HepG2 (cell line): ENCODE results near the gene SOAT2. TPM values are rescaled to one million over a fixed set of nuclear protein-coding genes. Genes with fewer than 3 reads are reported as not detected.

Experiments
- ATRX ChIP-seq: sonication (generic); formaldehyde crosslinking; IDR thresholded peaks from 2 replicates; pipeline ENCODE4 v1.4.0; 2020; ENCODE audit warnings: missing genetic modification reagents, borderline replicate concordance
- BRD4 ChIP-seq: sonication (generic); formaldehyde crosslinking; IDR thresholded peaks from 2 replicates; pipeline ENCODE4 v1.4.0; 2020; ENCODE audit warnings: missing genetic modification reagents
- CCDC6 ChIP-seq: sonication (generic); formaldehyde crosslinking; IDR thresholded peaks from 2 replicates; pipeline ENCODE4 v1.8.1; 2022; ENCODE audit warnings: mild to moderate bottlenecking, missing genetic modification reagents, moderate library complexity
- HIVEP1 ChIP-seq: sonication (generic); formaldehyde crosslinking; IDR thresholded peaks from 2 replicates; pipeline ENCODE4 v1.4.0; 2020; ENCODE audit warnings: mild to moderate bottlenecking, missing genetic modification reagents
- ISL2 ChIP-seq: sonication (generic); formaldehyde crosslinking; IDR thresholded peaks from 2 replicates; pipeline ENCODE4 v1.5.0; 2020; ENCODE audit warnings: missing genetic modification reagents
- MEF2D ChIP-seq: sonication (generic); formaldehyde crosslinking; IDR thresholded peaks from 2 replicates; pipeline ENCODE4 v1.5.1; 2020; ENCODE audit warnings: mild to moderate bottlenecking, missing genetic modification reagents
- NKX3-1 ChIP-seq: sonication (generic); formaldehyde crosslinking; IDR thresholded peaks from 2 replicates; pipeline ENCODE4 v1.5.0; 2020; ENCODE audit warnings: missing genetic modification reagents
- RORA ChIP-seq: sonication (generic); formaldehyde crosslinking; IDR thresholded peaks from 2 replicates; pipeline ENCODE4 v1.5.0; 2020; ENCODE audit warnings: mild to moderate bottlenecking, missing genetic modification reagents, moderate library complexity
- SNAPC4 ChIP-seq: sonication (generic); formaldehyde crosslinking; IDR thresholded peaks from 2 replicates; pipeline ENCODE4 v1.4.0; 2020; ENCODE audit warnings: mild to moderate bottlenecking, missing genetic modification reagents
- SP4 ChIP-seq: sonication (generic); formaldehyde crosslinking; IDR thresholded peaks from 2 replicates; pipeline ENCODE4 v1.8.1; 2023; ENCODE audit warnings: mild to moderate bottlenecking, missing genetic modification reagents
- THAP7 ChIP-seq: sonication (generic); formaldehyde crosslinking; IDR thresholded peaks from 2 replicates; pipeline ENCODE4 v1.8.1; 2023; ENCODE audit warnings: mild to moderate bottlenecking, missing genetic modification reagents
- THYN1 ChIP-seq: sonication (generic); formaldehyde crosslinking; IDR thresholded peaks from 2 replicates; pipeline ENCODE4 v1.8.1; 2023; ENCODE audit warnings: low read depth, mild to moderate bottlenecking, moderate library complexity, missing genetic modification reagents, borderline replicate concordance
- ZKSCAN5 ChIP-seq: sonication (generic); formaldehyde crosslinking; IDR thresholded peaks from 2 replicates; pipeline ENCODE4 v1.5.1; 2020; ENCODE audit warnings: mild to moderate bottlenecking, missing genetic modification reagents
- ZNF446 ChIP-seq: sonication (generic); formaldehyde crosslinking; IDR thresholded peaks from 2 replicates; pipeline ENCODE4 v1.5.0; 2020; ENCODE audit warnings: mild to moderate bottlenecking, missing genetic modification reagents
- ZNF616 ChIP-seq: sonication (generic); formaldehyde crosslinking; IDR thresholded peaks from 2 replicates; pipeline ENCODE4 v1.5.0; 2020; ENCODE audit warnings: low read depth, mild to moderate bottlenecking, missing genetic modification reagents
- ZNF737 ChIP-seq: sonication (generic); formaldehyde crosslinking; IDR thresholded peaks from 2 replicates; pipeline ENCODE4 v1.5.0; 2020; ENCODE audit warnings: missing genetic modification reagents, mild to moderate bottlenecking, borderline replicate concordance
- polyA plus RNA-seq, 8 experiments: library from polyadenylated mRNA; depleted of rRNA in 3 of 8; stranded (reverse) in 7 of 8; unstranded in 1 of 8; fragments of >200 nt; fragmentation: Illumina TruSeq in 4 of 8; extraction: Trizol in 4 of 8; gene quantifications; 2 replicates each; pipeline versions ENCODE4 v1.2.1 to v1.2.3, GENCODE V29; 2011 to 2016; ENCODE audit warnings: low read depth in 4 of 8, missing spikeins in 1 of 8, mixed read lengths in 1 of 8; ENCODE audit not compliant: insufficient read depth in 1 of 8
- total RNA-seq, 5 experiments: library from RNA; depleted of rRNA; stranded (reverse); fragments of >200 nt; fragmentation: Illumina TruSeq; extraction: Trizol; gene quantifications; 2 replicates each; pipeline ENCODE4 v1.2.3, GENCODE V29; 2016; ENCODE audit warnings: low read depth in 1 of 5
- TF ChIP-seq, protein P1 (sequence below): sonication (generic); formaldehyde crosslinking; IDR thresholded peaks from 2 replicates; pipeline ENCODE4 v1.5.0; 2020; ENCODE audit warnings: mild to moderate bottlenecking, missing genetic modification reagents, moderate library complexity
- TF ChIP-seq, protein P2 (sequence below): sonication (generic); formaldehyde crosslinking; IDR thresholded peaks from 2 replicates; pipeline ENCODE4 v1.5.0; 2020; ENCODE audit warnings: mild to moderate bottlenecking, missing genetic modification reagents, borderline replicate concordance

SOAT2 gene
- total and polyA plus RNA-seq, 2 of the 13 experiments (the other 11 are each of a cell fraction or from before 2014, with no cell fraction given) = 14.9 to 108 TPM

GRCh38 chr12:53145383-53146260, 42.3 kb downstream of the SOAT2 start (continued):
- TF ChIP-seq THAP7 (CRISPR knock-in tag) = no peak
- 0 out of 2 replicates have a peak, but pooled peaks have one; percentile 46 for TF ChIP-seq MEF2D (CRISPR knock-in tag)
- no peak for TF ChIP-seq ZKSCAN5
- peak; percentile 52; the same call in 1 of the 2 replicates for TF ChIP-seq HIVEP1 (CRISPR knock-in tag)
- TF ChIP-seq, protein P1, sequence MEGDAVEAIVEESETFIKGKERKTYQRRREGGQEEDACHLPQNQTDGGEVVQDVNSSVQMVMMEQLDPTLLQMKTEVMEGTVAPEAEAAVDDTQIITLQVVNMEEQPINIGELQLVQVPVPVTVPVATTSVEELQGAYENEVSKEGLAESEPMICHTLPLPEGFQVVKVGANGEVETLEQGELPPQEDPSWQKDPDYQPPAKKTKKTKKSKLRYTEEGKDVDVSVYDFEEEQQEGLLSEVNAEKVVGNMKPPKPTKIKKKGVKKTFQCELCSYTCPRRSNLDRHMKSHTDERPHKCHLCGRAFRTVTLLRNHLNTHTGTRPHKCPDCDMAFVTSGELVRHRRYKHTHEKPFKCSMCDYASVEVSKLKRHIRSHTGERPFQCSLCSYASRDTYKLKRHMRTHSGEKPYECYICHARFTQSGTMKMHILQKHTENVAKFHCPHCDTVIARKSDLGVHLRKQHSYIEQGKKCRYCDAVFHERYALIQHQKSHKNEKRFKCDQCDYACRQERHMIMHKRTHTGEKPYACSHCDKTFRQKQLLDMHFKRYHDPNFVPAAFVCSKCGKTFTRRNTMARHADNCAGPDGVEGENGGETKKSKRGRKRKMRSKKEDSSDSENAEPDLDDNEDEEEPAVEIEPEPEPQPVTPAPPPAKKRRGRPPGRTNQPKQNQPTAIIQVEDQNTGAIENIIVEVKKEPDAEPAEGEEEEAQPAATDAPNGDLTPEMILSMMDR (CRISPR knock-in tag) = no peak
- no peak for TF ChIP-seq NKX3-1 (CRISPR knock-in tag)
- TF ChIP-seq SNAPC4 = no peak
- TF ChIP-seq ZNF616 (CRISPR knock-in tag) = no peak
- TF ChIP-seq RORA (CRISPR knock-in tag) = no peak
- TF ChIP-seq ZNF737 (CRISPR knock-in tag) = no peak
- no peak for TF ChIP-seq BRD4 (CRISPR knock-in tag)
- no peak for TF ChIP-seq ISL2 (CRISPR knock-in tag)
- TF ChIP-seq SP4 = no peak
- TF ChIP-seq ZNF446 (CRISPR knock-in tag) = no peak
- TF ChIP-seq, protein P2, sequence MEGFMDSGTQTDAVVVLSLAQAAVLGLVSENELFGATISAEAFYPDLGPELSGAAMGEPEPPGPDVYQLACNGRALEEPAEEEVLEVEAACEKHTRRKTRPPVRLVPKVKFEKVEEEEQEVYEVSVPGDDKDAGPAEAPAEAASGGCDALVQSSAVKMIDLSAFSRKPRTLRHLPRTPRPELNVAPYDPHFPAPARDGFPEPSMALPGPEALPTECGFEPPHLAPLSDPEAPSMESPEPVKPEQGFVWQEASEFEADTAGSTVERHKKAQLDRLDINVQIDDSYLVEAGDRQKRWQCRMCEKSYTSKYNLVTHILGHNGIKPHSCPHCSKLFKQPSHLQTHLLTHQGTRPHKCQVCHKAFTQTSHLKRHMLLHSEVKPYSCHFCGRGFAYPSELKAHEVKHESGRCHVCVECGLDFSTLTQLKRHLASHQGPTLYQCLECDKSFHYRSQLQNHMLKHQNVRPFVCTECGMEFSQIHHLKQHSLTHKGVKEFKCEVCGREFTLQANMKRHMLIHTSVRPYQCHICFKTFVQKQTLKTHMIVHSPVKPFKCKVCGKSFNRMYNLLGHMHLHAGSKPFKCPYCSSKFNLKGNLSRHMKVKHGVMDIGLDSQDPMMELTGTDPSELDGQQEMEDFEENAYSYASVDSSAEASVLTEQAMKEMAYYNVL (CRISPR knock-in tag) = no peak
- TF ChIP-seq CCDC6 (CRISPR knock-in tag) = no peak
- TF ChIP-seq ATRX (CRISPR knock-in tag) = no peak
- no peak for TF ChIP-seq THYN1
